ENCODE measurements around the gene PPP1R27.

Gene PPP1R27, protein sequence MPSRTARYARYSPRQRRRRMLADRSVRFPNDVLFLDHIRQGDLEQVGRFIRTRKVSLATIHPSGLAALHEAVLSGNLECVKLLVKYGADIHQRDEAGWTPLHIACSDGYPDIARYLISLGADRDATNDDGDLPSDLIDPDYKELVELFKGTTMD

GRCh38 chr17:81834831-81835267, at the start of gene PPP1R27:
Gene PPP1R27, minus strand, starts transcription at chr17:81835050. Its CDS starts 97 bp downstream, at chr17:81834953.
- Histone ChIP-seq H3K27me3 (ENCODE audit: insufficient read depth, insufficient read length) (peaks cover 11% of the 10 kb centered on the region), H3K9me3 (ENCODE audit: insufficient read depth, low read length) (no peaks in the 10 kb centered on the region), H3K4me3 (ENCODE audit: insufficient read length, low read depth) (peak within 1 kb of the TSS; percentile 90), H3K36me3 (ENCODE audit: insufficient read depth, insufficient read length, low read length) (peaks cover 13% of the 10 kb centered on the region), H3K9ac (ENCODE audit: insufficient read length, low read depth) (peak within 1 kb of the TSS; percentile 97), H3K4me1 (ENCODE audit: insufficient read depth, insufficient read length) (peaks cover 41% of the 10 kb centered on the region)
- DNase-seq (ENCODE audit: low read depth, low spot score), result no peak
- no peak for TF ChIP-seq SUZ12 (IDR thresholded peaks at IDR 0.05; ENCODE audit: extremely low read depth, insufficient read depth, insufficient read length)
- TF ChIP-seq YY1 (IDR thresholded peaks at IDR 0.05; ENCODE audit: insufficient read depth, insufficient read length), result no peak
- TF ChIP-seq ZNF274 (IDR thresholded peaks at IDR 0.05; ENCODE audit: low read depth, low read length), result no peak

- Histone ChIP-seq H3K36me3 (ENCODE audit: insufficient read depth, insufficient read length, low read length) (peaks cover 89% of the 10 kb centered on the region), H3K9me3 (ENCODE audit: insufficient read depth, low read length) (no peaks in the 10 kb centered on the region), H3K4me3 (ENCODE audit: insufficient read length, low read depth) (no peak overlapping the region), H3K9ac (ENCODE audit: insufficient read length, low read depth) (no peak overlapping the region), H3K27me3 (ENCODE audit: insufficient read depth, insufficient read length) (no peaks in the 10 kb centered on the region), H3K4me1 (ENCODE audit: insufficient read depth, insufficient read length) (no peaks in the 10 kb centered on the region)
- no peak for DNase-seq (ENCODE audit: low read depth, low spot score)
- no peak for TF ChIP-seq SUZ12 (IDR thresholded peaks at IDR 0.05; ENCODE audit: extremely low read depth, insufficient read depth, insufficient read length)
- no peak for TF ChIP-seq YY1 (IDR thresholded peaks at IDR 0.05; ENCODE audit: insufficient read depth, insufficient read length)
- TF ChIP-seq ZNF274 (IDR thresholded peaks at IDR 0.05; ENCODE audit: low read depth, low read length), result no peak
Measured at GRCh38 chr17:81884520-81884919, 49.7 kb upstream of the PPP1R27 start.

DNA sequence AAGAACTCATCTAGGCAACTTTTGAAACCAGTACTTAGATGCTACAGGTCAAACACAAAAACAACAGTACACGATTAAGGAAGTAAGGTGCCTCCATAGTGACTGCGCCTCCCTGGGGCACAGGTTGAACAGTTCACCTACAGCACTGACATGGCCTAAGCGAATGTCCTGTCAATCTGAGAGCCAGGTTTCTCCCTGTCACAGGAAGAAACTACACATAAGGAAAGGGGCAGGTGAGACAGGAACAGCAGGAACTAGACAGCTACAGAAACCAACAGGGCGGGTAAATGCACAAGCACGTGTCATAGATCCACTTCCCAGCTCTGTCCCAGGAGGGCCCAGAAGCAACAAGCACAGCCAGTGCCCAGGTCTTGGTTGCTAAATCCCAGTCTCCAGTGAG, 44.3 kb upstream of the PPP1R27 start:
- DNase-seq (ENCODE audit: low read depth, low spot score), result no peak
- H3K36me3 ChIP-seq (ENCODE audit: insufficient read depth, insufficient read length, low read length), result peaks cover 60% of the 10 kb centered on the region
- TF ChIP-seq ZNF274 (IDR thresholded peaks at IDR 0.05; ENCODE audit: low read depth, low read length) (no peak), SUZ12 (IDR thresholded peaks at IDR 0.05; ENCODE audit: extremely low read depth, insufficient read depth, insufficient read length) (no peak), YY1 (IDR thresholded peaks at IDR 0.05; ENCODE audit: insufficient read depth, insufficient read length) (no peak)
- H3K4me3 ChIP-seq (ENCODE audit: insufficient read length, low read depth), result no peak overlapping the region
- no peaks in the 10 kb centered on the region for H3K27me3 ChIP-seq (ENCODE audit: insufficient read depth, insufficient read length)
- H3K4me1 ChIP-seq (ENCODE audit: insufficient read depth, insufficient read length), result no peaks in the 10 kb centered on the region
- no peaks in the 10 kb centered on the region for H3K9me3 ChIP-seq (ENCODE audit: insufficient read depth, low read length)
- no peak overlapping the region for H3K9ac ChIP-seq (ENCODE audit: insufficient read length, low read depth)

DNA sequence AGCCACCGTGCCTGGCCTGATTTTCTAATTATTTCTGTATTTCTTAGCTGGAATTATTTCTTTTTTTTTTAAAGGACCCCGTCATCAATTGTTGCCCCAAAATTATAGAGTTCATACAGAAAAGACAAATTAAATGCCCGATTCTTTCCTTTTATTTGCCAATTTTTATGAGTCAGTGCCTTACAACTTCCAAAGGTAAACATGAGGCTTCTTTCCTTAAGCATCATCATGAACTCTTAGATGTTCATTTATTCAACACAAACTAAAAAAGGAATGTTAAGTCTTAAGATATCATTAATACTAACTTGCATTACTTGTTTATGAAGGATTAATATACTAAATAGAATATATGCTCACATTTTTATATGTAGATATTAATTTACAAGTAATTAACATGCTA, 43.4 kb upstream of the PPP1R27 start:
- TF ChIP-seq SUZ12 (IDR thresholded peaks at IDR 0.05; ENCODE audit: extremely low read depth, insufficient read depth, insufficient read length), result no peak
- TF ChIP-seq YY1 (IDR thresholded peaks at IDR 0.05; ENCODE audit: insufficient read depth, insufficient read length), result no peak
- TF ChIP-seq ZNF274 (IDR thresholded peaks at IDR 0.05; ENCODE audit: low read depth, low read length), result no peak
- H3K4me1 ChIP-seq (ENCODE audit: insufficient read depth, insufficient read length), result no peaks in the 10 kb centered on the region
- no peaks in the 10 kb centered on the region for H3K27me3 ChIP-seq (ENCODE audit: insufficient read depth, insufficient read length)
- DNase-seq (ENCODE audit: low read depth, low spot score), result no peak
- H3K9ac ChIP-seq (ENCODE audit: insufficient read length, low read depth), result no peak overlapping the region
- H3K36me3 ChIP-seq (ENCODE audit: insufficient read depth, insufficient read length, low read length), result peaks cover 54% of the 10 kb centered on the region
- no peak overlapping the region for H3K4me3 ChIP-seq (ENCODE audit: insufficient read length, low read depth)
- no peaks in the 10 kb centered on the region for H3K9me3 ChIP-seq (ENCODE audit: insufficient read depth, low read length)

GRCh38 chr17:81877569-81877968, 42.7 kb upstream of the PPP1R27 start:
- Histone ChIP-seq H3K4me1 (ENCODE audit: insufficient read depth, insufficient read length) (no peaks in the 10 kb centered on the region), H3K9me3 (ENCODE audit: insufficient read depth, low read length) (no peaks in the 10 kb centered on the region), H3K27me3 (ENCODE audit: insufficient read depth, insufficient read length) (no peaks in the 10 kb centered on the region), H3K9ac (ENCODE audit: insufficient read length, low read depth) (no peak overlapping the region), H3K4me3 (ENCODE audit: insufficient read length, low read depth) (no peak overlapping the region), H3K36me3 (ENCODE audit: insufficient read depth, insufficient read length, low read length) (peaks cover 49% of the 10 kb centered on the region)
- no peak for DNase-seq (ENCODE audit: low read depth, low spot score)
- no peak for TF ChIP-seq SUZ12 (IDR thresholded peaks at IDR 0.05; ENCODE audit: extremely low read depth, insufficient read depth, insufficient read length)
- no peak for TF ChIP-seq YY1 (IDR thresholded peaks at IDR 0.05; ENCODE audit: insufficient read depth, insufficient read length)
- TF ChIP-seq ZNF274 (IDR thresholded peaks at IDR 0.05; ENCODE audit: low read depth, low read length), result no peak

DNA sequence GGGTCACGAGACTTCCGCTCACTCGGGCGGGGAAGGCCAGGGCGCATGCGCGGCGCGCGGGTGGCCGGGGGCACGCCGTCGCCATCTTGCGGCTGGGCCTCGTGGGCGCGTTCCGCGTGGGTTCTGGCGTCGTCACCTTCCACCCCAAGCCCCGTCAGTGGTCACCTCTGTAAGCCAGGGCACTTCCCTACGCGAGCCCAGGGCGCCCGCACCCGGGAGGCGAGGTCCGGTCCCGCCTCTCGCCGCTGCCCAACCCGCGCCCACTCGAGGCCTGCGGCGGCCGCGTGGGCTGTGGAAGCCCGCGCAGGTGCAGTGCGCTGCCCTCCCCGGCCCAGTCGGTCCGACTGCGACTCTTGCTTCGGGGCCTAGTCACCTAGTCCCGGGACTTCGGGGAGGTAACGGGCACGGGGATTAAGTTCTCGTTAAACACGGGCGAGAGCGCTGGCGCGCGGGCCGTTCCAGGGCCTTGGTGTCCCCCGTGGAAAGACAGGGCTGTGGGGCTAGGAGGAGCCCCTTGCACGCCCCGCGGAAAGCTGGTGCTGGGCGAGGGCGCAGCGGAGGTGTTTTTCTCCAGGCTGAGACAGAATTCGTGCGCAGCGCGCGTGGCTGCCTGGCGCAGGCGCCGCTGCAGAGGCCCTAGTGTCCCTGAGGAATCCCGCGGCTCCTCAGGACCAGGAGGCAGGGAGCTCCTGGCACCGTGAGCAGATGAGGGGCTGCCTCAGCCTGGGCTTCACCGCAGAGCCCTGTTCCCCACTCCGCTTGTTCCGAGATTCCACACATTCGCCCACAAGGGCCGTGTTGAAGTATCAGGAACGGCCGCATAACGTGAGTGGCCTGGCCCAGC, 36.8 kb upstream of the PPP1R27 start:
- H3K9ac ChIP-seq (ENCODE audit: insufficient read length, low read depth), result peak overlapping the region; percentile 98
- H3K4me1 ChIP-seq (ENCODE audit: insufficient read depth, insufficient read length), result peaks cover 28% of the 10 kb centered on the region
- DNase-seq (ENCODE audit: low read depth, low spot score), result peak; percentile 52
- H3K9me3 ChIP-seq (ENCODE audit: insufficient read depth, low read length), result no peaks in the 10 kb centered on the region
- TF ChIP-seq SUZ12 (IDR thresholded peaks at IDR 0.05; ENCODE audit: extremely low read depth, insufficient read depth, insufficient read length), result no peak
- peak; percentile 72 for TF ChIP-seq YY1 (IDR thresholded peaks at IDR 0.05; ENCODE audit: insufficient read depth, insufficient read length)
- H3K4me3 ChIP-seq (ENCODE audit: insufficient read length, low read depth), result peak overlapping the region; percentile 97
- no peaks in the 10 kb centered on the region for H3K27me3 ChIP-seq (ENCODE audit: insufficient read depth, insufficient read length)
- peaks cover 32% of the 10 kb centered on the region for H3K36me3 ChIP-seq (ENCODE audit: insufficient read depth, insufficient read length, low read length)

DNA sequence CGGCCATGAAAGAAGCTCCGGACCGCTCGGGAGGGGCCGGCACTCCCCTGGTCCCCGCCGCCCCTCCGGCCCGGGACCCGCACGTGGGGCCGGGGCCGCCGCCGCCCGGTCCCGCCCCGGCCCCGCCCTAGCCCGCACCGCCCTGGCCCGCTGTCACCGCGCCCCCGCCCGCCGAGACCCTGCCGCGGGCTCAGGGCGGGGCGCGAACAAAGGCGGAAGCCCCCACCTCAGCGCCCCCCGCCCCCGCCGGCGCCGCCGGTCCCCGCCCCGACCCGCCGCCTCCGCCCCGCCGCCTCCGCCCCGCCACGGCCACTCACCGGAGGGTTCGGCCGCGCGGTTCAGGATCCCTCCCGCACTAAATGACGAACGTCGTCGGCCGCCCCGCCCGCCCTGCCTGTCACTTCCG, 36.1 kb upstream of the PPP1R27 start, which contains the start of gene ARHGDIA:
TSS of gene ARHGDIA (minus strand) at position 357 of the 406 bp plus-strand sequence. CDS start 1,407 bp downstream, outside the sequence.
- DNase-seq (ENCODE audit: low read depth, low spot score), result no peak
- Histone ChIP-seq H3K27me3 (ENCODE audit: insufficient read depth, insufficient read length) (no peaks in the 10 kb centered on the region), H3K9me3 (ENCODE audit: insufficient read depth, low read length) (no peaks in the 10 kb centered on the region), H3K4me1 (ENCODE audit: insufficient read depth, insufficient read length) (peaks cover 32% of the 10 kb centered on the region), H3K36me3 (ENCODE audit: insufficient read depth, insufficient read length, low read length) (peaks cover 38% of the 10 kb centered on the region), H3K9ac (ENCODE audit: insufficient read length, low read depth) (peak within 1 kb of the TSS; percentile 98), H3K4me3 (ENCODE audit: insufficient read length, low read depth) (peak within 1 kb of the TSS; percentile 97)
- no peak for TF ChIP-seq ZNF274 (IDR thresholded peaks at IDR 0.05; ENCODE audit: low read depth, low read length)
- no peak for TF ChIP-seq SUZ12 (IDR thresholded peaks at IDR 0.05; ENCODE audit: extremely low read depth, insufficient read depth, insufficient read length)
- no peak for TF ChIP-seq YY1 (IDR thresholded peaks at IDR 0.05; ENCODE audit: insufficient read depth, insufficient read length)

Data from NT2/D1 (cell line).